ENCODE results near the gene SNRNP40. TPM values are rescaled to one million over a fixed set of nuclear protein-coding genes. Genes with fewer than 3 reads are reported as not detected.

SNRNP40 gene
- total RNA-seq, 2 experiments from 2014 or later: 48.4 to 53.7 TPM

DNA sequence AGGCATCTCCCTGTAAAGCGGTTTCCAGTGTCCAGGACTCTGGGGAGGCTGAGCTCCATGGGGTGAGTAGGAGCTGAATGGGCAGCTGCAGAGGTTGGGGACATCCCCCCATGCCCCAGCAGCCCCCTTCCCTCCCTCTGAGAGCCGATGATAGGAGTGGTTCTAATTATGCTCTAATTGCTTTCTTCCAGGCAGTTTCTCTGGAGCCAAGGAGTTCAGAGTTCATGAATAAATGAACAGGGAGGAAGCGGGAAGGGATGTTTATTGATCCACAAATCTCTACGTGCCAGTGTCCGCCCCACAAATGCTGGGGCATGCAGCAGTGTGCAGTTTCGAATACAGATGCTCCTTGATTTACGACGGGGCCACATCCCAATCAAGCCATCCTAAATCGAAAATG lies 72.5 kb downstream of the SNRNP40 start:
- no peak overlapping the region for H3K27ac ChIP-seq (ENCODE audit: low read depth in 1 of 2, low read length in 2 of 2)
- ATAC-seq (ENCODE audit: poor library complexity) (no peak), DNase-seq (no peak)
- no peak overlapping the region for H3K27ac Mint-ChIP-seq
- TF ChIP-seq, protein P1, sequence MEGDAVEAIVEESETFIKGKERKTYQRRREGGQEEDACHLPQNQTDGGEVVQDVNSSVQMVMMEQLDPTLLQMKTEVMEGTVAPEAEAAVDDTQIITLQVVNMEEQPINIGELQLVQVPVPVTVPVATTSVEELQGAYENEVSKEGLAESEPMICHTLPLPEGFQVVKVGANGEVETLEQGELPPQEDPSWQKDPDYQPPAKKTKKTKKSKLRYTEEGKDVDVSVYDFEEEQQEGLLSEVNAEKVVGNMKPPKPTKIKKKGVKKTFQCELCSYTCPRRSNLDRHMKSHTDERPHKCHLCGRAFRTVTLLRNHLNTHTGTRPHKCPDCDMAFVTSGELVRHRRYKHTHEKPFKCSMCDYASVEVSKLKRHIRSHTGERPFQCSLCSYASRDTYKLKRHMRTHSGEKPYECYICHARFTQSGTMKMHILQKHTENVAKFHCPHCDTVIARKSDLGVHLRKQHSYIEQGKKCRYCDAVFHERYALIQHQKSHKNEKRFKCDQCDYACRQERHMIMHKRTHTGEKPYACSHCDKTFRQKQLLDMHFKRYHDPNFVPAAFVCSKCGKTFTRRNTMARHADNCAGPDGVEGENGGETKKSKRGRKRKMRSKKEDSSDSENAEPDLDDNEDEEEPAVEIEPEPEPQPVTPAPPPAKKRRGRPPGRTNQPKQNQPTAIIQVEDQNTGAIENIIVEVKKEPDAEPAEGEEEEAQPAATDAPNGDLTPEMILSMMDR (IDR thresholded peaks at IDR 0.05): no peak
- H3K27me3 Mint-ChIP-seq: peaks cover 14% of the 10 kb centered on the region
- no peaks in the 10 kb centered on the region for H3K4me1 ChIP-seq (ENCODE audit: insufficient read depth, low read length)
- intact Hi-C loops (cut with DNase I, micrococcal nuclease): no loop called here
- H3K9me3 Mint-ChIP-seq: no peaks in the 10 kb centered on the region
- no peaks in the 10 kb centered on the region for H3K4me1 Mint-ChIP-seq (ENCODE audit: low read depth)
- no peaks in the 10 kb centered on the region for H3K36me3 ChIP-seq (ENCODE audit: insufficient read depth, low read length)
- peaks cover 0 to 2% of the 10 kb centered on the region in 2 experiments for H3K27me3 ChIP-seq (ENCODE audit: control insufficient read depth in 1 of 2, insufficient read depth in 2 of 2, low read length in 2 of 2)
- no peaks in the 10 kb centered on the region for H3K9me3 ChIP-seq (ENCODE audit: control insufficient read depth in 1 of 2, insufficient read depth in 1 of 2, low read length in 2 of 2)
- no peak overlapping the region for H3K4me3 Mint-ChIP-seq
- H3K4me3 ChIP-seq (ENCODE audit: low read length): no peak overlapping the region
- ChIA-PET CTCF (no interaction called here), POLR2A (no interaction called here)
- no peaks in the 10 kb centered on the region for H3K36me3 Mint-ChIP-seq (ENCODE audit: low read depth)

DNA sequence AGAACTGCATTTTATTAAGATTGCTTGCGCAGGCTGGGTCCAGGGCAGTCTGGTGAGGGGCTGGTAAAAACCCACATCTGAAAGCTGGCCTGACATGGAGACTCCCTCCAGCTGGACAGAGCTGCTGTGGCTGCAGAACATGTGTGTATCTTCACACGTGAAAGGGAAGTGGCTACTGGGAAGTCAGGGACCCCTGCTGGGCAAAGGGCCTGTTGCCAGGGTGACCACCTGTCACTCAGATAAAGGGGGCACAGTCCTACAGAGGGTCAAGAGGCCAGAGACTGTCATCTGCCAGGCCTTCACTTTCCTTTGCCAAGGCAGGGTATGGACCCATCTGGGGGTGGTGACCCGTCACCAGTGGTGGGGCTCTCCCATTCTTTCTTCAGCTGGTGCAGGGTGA lies 74.4 kb downstream of the SNRNP40 start:
- no peaks in the 10 kb centered on the region for H3K4me1 ChIP-seq (ENCODE audit: insufficient read depth, low read length)
- Mint-ChIP-seq H3K27me3 (peaks cover 18% of the 10 kb centered on the region), H3K4me1 (ENCODE audit: low read depth) (no peaks in the 10 kb centered on the region), H3K36me3 (ENCODE audit: low read depth) (no peaks in the 10 kb centered on the region), H3K4me3 (no peak overlapping the region), H3K9me3 (no peaks in the 10 kb centered on the region), H3K27ac (no peak overlapping the region)
- H3K9me3 ChIP-seq (ENCODE audit: control insufficient read depth in 1 of 2, insufficient read depth in 1 of 2, low read length in 2 of 2): no peaks in the 10 kb centered on the region
- TF ChIP-seq, protein P1 (IDR thresholded peaks at IDR 0.05): no peak
- intact Hi-C loops (cut with DNase I, micrococcal nuclease): no loop called here
- ChIA-PET CTCF (no interaction called here), POLR2A (no interaction called here)
- DNase-seq (no peak), ATAC-seq (ENCODE audit: poor library complexity) (no peak)
- no peaks in the 10 kb centered on the region for H3K36me3 ChIP-seq (ENCODE audit: insufficient read depth, low read length)
- no peak overlapping the region for H3K4me3 ChIP-seq (ENCODE audit: low read length)
- H3K27ac ChIP-seq (ENCODE audit: low read depth in 1 of 2, low read length in 2 of 2): no peak overlapping the region
- peaks cover 0 to 2% of the 10 kb centered on the region in 2 experiments for H3K27me3 ChIP-seq (ENCODE audit: control insufficient read depth in 1 of 2, insufficient read depth in 2 of 2, low read length in 2 of 2)

DNA sequence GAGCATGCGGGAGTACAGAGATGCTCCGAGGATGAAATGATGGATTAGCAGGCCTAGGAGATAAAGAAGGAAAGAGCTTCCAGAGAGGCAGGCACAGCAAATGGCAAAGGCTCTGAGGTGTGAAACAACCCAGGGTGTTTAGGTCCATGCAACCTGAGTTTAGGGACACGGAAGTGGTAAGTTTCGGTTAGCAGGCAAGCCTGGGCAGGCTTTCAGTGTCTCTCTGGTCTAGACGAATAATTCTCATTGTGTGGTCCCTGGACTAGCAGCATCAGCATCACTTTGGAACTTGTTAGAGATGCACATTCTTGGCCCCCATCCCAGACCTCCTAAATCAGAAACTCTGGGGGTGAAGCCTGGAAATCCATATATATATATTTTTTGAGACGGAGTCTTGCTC lies 75.5 kb downstream of the SNRNP40 start:
- intact Hi-C loops (cut with DNase I, micrococcal nuclease): no loop called here
- no peak for ATAC-seq (ENCODE audit: poor library complexity)
- POLR2A ChIA-PET: no interaction called here
- Histone ChIP-seq H3K4me3 (ENCODE audit: low read length) (no peak overlapping the region), H3K4me1 (ENCODE audit: insufficient read depth, low read length) (no peaks in the 10 kb centered on the region), H3K27ac (ENCODE audit: low read depth in 1 of 2, low read length in 2 of 2) (no peak overlapping the region), H3K36me3 (ENCODE audit: insufficient read depth, low read length) (no peaks in the 10 kb centered on the region), H3K9me3 (ENCODE audit: control insufficient read depth in 1 of 2, insufficient read depth in 1 of 2, low read length in 2 of 2) (no peaks in the 10 kb centered on the region), H3K27me3 (ENCODE audit: control insufficient read depth in 1 of 2, insufficient read depth in 2 of 2, low read length in 2 of 2) (peaks cover 0 to 2% of the 10 kb centered on the region in 2 experiments)
- no peaks in the 10 kb centered on the region for H3K9me3 Mint-ChIP-seq
- no peak for DNase-seq
- CTCF ChIA-PET: no interaction called here
- H3K27ac Mint-ChIP-seq: no peak overlapping the region
- no peaks in the 10 kb centered on the region for H3K4me1 Mint-ChIP-seq (ENCODE audit: low read depth)
- TF ChIP-seq, protein P1 (IDR thresholded peaks at IDR 0.05): no peak
- peaks cover 20% of the 10 kb centered on the region for H3K27me3 Mint-ChIP-seq
- H3K4me3 Mint-ChIP-seq: no peak overlapping the region
- H3K36me3 Mint-ChIP-seq (ENCODE audit: low read depth): no peaks in the 10 kb centered on the region

Data from CD4-positive, alpha-beta T cell (primary cell).